ENCODE results near the gene ADRB2.
"Not testable (repeated sequence)": the region's sequence is repeated elsewhere in the genome, so short reads cannot be mapped to it uniquely, and the experiment has no call there.

The ADRB2 gene

DNA sequence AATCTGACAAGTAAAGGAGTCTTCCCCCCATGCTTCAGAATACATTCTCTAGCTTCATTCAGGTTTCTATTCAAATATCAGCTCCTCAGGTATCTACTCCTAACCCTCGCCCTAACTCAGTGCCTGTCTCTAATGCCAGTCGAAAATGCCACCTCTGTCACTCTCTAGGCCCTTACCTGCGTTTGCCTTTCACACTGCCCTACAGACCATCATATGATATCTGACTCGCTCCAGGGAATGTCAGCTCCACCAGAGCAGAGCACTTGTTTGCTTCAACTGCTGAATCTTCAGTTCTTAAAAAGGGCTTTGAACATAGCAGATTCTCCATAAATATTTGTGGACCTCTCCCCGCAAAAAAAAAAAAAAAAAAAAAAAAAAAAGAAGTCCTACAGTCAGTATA is 46.7 kb downstream of the ADRB2 start:
- H3K4me3 ChIP-seq (ENCODE audit: extremely low read depth, insufficient read depth, low read length, poor library complexity, severe bottlenecking) = no peak overlapping the region
- no peaks in the 10 kb centered on the region for H3K9me3 ChIP-seq (ENCODE audit: control insufficient read depth, low read length)
- H3K4me1 ChIP-seq (ENCODE audit: control insufficient read depth, insufficient read depth, low read length, poor library complexity, severe bottlenecking) = peaks cover 2% of the 10 kb centered on the region
- no peak overlapping the region for H3K27ac ChIP-seq (ENCODE audit: low read depth, low read length, severe bottlenecking)
- WGBS, 2 experiments (ENCODE audit: insufficient coverage in 2 of 2) = 88 to 91% methylated on average over 4 of the region's 5 CpGs
- no peaks in the 10 kb centered on the region for H3K36me3 ChIP-seq (ENCODE audit: control insufficient read depth, insufficient read depth, low read length)

DNA sequence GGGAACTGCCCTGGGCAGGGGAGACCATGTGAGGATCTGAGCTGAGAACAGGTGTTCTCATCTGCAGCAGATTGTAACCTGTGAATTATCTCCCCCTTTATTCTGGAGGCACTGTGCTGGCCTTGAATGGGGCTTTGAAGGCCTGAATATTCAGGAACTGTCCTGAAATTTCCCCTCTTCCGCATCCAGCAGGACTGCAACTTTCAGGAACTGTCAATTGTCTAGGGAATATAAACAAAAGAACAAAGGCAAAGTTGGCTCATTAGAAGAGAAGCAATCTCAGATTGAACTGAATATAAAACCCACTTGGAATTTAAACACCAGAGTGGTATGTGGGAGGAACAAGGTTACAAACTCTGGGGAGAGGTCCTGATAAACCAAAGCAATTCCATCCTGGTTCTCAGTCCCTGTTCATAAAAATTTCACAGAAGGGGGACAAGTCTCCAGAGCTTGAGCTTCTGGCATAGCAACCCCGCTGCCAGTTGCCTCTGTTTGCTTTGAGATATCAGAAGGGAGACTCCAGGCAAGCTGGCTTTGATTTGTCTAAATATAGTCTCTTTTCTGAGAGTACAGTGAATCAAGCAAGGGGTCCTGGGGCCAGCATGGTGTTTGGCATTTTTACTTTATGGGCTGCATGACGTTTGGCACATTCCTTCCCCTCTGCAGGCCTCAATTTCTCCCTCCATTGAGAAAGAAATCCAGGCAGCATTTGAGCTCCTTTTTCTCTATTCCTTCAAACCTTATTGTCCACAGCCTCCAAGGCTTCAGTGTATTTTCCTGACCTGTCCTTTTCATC is 47.5 kb downstream of the ADRB2 start:
- WGBS, 2 experiments (ENCODE audit: insufficient coverage in 2 of 2) = 53 to 82% methylated on average over 2 to 3 of the region's 3 CpGs
- Histone ChIP-seq H3K36me3 (ENCODE audit: control insufficient read depth, insufficient read depth, low read length) (no peaks in the 10 kb centered on the region), H3K27ac (ENCODE audit: low read depth, low read length, severe bottlenecking) (no peak overlapping the region), H3K4me3 (ENCODE audit: extremely low read depth, insufficient read depth, low read length, poor library complexity, severe bottlenecking) (no peak overlapping the region), H3K9me3 (ENCODE audit: control insufficient read depth, low read length) (no peaks in the 10 kb centered on the region), H3K4me1 (ENCODE audit: control insufficient read depth, insufficient read depth, low read length, poor library complexity, severe bottlenecking) (peaks cover 2% of the 10 kb centered on the region)

DNA sequence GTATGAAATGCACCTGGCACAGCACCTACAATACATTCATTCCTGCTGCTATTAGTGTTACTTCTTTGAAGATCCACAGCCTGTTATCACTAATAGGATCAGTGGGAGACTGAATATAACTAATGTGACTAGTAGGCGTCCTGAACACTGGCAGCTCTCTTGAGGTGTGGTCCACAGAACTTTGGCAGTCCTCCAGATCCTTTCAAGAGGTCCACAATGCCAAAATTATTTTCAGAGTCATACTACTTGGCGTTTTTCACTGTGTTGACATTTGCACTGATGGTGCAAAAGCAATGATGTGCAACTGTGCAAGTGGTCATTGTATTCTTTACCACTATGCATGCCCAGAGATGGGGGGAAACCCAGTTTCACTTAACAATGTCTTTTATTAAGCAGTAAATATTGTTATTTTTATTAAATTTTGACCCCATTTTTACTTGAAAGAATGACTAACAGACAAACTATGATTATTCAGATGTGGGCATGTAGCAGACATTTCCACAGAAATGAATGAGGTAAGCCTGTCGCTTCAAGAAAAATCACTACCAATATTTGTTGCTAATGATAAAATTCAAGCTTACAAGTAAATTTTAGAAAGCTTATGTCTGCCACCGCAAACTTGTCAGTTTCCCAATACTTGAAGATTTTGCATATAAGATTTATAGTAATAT is 48.9 kb downstream of the ADRB2 start:
- no peaks in the 10 kb centered on the region for H3K9me3 ChIP-seq (ENCODE audit: control insufficient read depth, low read length)
- peaks cover 2% of the 10 kb centered on the region for H3K4me1 ChIP-seq (ENCODE audit: control insufficient read depth, insufficient read depth, low read length, poor library complexity, severe bottlenecking)
- H3K4me3 ChIP-seq (ENCODE audit: extremely low read depth, insufficient read depth, low read length, poor library complexity, severe bottlenecking) = no peak overlapping the region
- H3K36me3 ChIP-seq (ENCODE audit: control insufficient read depth, insufficient read depth, low read length) = no peaks in the 10 kb centered on the region
- WGBS, 2 experiments (ENCODE audit: insufficient coverage in 2 of 2) = 68 to 88% methylated on average over 1 to 2 of the region's 4 CpGs
- H3K27ac ChIP-seq (ENCODE audit: low read depth, low read length, severe bottlenecking) = no peak overlapping the region

DNA sequence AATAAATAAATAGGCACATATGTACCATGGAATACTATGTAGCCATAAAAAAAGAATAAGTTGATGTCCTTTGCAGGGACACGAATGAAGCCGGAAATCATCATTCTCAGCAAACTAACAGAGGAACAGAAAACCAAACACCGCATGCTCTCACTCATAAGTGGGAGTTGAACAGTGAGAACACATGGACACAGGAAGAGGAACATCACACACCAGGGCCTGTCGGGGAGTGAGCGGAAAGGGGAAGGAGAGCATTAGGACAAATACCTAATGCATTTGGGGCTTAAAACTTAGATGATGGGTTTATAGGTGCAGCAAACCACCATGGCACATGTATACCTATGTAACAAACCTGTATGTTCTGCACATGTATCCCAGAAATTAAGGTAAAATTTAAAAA is 51.0 kb downstream of the ADRB2 start:
- H3K9me3 ChIP-seq (ENCODE audit: control insufficient read depth, low read length); H3K36me3 ChIP-seq (ENCODE audit: control insufficient read depth, insufficient read depth, low read length); H3K27ac ChIP-seq (ENCODE audit: low read depth, low read length, severe bottlenecking); H3K4me1 ChIP-seq (ENCODE audit: control insufficient read depth, insufficient read depth, low read length, poor library complexity, severe bottlenecking); H3K4me3 ChIP-seq (ENCODE audit: extremely low read depth, insufficient read depth, low read length, poor library complexity, severe bottlenecking): not testable (repeated sequence)
- 72% methylated on average over 2 of the region's 5 CpGs; no CpG with 5 or more reads in 1 of the 2 experiments for WGBS, 2 experiments (ENCODE audit: insufficient coverage in 2 of 2)

Data from mesodermal cell (in vitro differentiated cells).